Hepatic stellate cell (primary cell): Measurements from ENCODE around the gene RPS17.
A peak's percentile ranks its signal among the peaks of the same experiment; 100 is the strongest.

Experiments
- DNase-seq: peaks from one replicate; pipeline ENCODE4 v3.0.0; 2011; ENCODE audit warnings: low spot score

The RPS17 gene

DNA sequence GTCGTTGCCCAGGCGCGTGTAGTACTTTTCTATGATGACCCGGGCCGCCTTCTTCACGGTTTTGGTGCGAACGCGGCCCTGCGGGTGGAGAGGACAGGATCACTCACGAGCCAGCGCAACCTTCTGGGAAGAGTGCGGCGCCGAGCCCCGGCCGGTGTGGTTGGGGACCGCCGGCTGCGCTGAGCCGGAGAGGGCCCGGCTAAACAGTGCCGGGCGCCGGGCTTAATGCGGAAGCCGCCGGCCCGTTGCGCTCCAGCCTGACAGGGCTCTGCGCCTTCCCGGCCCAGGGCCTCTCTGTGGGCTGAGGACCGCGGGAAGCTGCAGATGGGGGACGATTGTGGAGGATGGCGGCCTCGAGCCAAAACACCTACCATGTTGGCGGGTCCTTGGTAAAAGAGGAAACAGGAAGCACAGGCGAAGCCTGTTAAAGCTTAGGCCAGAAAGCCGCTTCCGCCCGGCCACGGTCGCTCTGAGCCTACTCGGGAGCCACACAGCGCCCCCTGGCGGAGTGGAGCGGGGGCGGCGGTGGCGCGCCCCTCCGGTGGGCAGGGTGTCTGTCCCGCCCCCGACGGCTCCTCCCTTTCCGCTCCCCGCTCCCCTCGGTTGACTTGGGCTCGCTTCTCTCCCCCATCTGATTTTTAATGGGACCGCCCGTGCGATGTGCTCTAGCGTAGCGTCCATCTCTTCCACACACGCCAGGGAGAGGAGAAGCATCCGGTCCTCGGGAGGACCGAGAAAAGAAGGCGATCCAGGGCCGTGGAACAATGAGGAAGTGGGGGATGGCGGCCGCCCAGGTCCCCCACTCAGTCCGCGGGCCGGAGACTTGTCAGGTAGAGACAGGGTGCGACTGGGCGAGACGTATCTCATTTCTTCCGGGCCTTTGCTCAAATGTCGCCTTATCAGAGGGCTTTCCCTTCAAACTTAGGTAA is at the start of gene RPS17:
RPS17 (minus strand) TSS at position 403 of the 929 bp plus-strand sequence; CDS start at position 374, 29 bp downstream.
- peak; percentile 99 for DNase-seq

DNA sequence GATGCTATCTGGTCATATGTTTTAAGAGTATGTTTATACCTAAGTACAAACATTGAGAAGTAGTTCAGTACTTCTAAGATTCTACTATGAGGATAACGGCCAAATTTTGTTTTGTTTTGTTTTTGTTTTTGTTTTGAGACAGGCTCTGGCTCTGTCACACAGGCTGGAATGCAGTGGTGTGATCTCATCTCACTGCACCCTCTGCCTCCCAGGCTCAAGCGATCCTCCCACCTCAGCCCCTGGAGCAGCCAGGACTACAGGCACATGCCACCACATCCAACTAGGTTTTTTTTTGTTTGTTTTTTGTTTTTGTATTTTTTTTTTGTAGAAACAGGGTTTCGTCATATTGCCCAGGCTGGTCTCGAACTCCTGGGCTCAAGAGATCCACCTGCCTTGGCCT is 47.5 kb upstream of the RPS17 start:
- no peak for DNase-seq

DNA sequence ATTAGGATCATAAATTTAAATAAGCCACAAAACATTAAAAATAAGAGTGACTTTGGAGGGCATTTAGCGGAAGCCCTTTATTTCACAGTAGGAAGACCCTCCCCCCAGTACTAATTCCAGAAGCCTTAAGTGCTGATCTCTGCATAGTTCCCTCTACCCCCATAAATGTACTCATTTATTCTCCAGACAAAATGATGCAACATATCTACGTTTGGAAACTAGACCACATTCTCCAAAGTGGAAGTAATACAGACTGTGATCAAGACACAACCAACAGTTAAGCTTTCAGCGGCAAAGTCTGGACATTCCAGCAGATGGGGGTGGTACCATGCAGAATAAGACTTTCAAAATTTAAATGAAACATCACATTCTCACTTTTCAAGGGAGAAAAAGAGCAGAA is 44.8 kb upstream of the RPS17 start:
- no peak for DNase-seq

GRCh38 chr15:82580713-82581112 is 40.5 kb upstream of the RPS17 start:
- no peak for DNase-seq

GRCh38 chr15:82575335-82575734 is 35.1 kb upstream of the RPS17 start:
- no peak for DNase-seq

DNA sequence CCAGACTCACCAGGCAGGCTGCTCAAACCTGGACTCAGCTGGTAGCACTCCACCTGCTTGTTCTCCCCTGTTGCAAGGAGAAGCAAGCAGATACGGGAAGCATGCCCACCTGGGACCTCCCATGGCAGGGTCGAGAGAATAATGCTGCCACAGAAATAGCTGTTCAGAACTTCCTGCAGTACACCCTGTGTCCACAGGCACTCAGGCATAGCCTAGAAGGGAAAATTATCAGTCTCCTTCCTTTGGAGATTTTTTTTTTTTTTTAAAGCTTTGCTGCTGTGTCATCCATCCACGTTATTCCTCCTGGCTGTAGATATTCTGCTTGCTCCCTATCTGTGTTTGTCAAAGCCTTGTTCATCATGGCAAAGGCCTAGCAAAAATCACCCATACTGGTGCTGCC is 32.7 kb upstream of the RPS17 start:
- DNase-seq = no peak

DNA sequence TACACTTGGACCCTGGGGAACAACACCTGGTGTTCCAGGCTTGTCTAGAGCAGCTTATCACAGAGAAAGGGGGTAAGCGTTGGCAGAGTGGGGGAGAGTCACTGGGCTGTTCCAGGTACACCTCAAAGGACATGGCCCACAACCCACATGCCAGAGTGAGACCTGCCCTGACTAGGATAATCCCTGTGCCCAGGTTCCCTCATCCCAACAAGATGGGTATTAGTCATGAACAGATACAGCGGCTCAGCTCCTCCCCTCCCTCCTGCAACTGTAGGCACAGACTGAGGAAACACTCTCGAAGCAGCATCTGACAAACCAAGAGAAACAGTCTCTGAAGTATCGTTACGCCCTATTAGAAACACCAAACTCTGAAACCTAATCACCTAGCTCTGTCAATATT is 32.1 kb upstream of the RPS17 start:
- no peak for DNase-seq

DNA sequence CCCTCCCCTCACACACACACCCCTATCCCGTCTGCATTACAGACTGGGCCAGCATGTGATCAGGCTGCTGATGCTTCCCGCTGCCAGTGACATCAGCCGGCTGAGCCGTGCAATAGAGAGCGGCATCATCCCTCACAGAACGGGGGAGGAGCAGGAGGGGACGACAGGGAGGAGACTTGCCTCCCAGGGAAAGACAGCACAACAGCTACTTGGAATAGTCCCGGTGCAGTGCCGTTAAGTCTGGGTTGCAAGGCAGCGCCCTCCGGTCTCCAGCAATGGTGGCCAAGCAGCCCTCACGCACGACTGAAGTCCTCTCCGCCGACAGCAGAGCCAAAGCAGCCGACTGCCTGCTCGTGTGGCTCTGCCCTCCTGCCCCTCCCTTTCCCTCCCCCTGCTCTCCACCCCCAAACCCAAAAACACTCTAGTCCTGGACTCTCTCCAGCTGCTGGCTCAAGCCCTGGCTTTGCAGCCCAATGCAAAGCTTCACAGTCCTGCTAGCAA is 31.5 kb upstream of the RPS17 start:
- DNase-seq = peak; percentile 76

DNA sequence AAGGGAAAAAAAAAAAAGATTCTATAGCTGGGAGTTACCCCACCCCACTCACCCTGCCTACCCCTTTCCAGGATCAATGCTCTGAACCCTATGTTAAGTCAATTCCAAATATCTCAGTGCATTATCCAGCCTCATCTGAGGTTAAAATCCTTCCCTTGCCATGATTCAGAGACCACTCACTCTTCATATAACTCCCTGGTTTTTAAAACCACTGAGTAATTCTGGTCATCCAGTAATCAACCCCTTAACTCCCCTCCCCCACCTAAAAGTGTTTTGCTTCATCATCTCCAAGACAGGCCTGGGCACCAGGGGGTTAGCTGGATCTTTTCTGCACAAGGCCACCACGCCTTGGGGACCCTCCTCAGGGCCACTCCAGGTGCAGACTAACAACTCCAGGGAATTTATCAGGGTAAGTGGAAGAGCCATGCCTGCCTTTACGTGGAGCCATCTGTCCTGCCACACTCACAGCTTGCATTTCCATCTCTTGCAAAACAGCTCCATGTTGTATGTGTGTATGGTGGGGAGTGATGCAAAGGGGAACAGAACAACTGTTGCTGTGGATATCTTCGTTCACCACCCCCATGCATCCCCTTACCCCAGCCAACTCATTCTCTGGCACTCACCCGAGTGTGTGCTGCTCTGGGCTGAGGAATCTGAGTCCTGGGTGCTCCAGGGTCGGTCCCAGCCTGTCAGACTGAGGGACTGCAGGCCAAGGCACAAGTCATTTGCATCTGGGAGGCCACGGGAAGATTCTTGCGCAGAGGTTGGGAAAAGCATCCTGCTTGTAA is 30.7 kb upstream of the RPS17 start:
- no peak for DNase-seq

DNA sequence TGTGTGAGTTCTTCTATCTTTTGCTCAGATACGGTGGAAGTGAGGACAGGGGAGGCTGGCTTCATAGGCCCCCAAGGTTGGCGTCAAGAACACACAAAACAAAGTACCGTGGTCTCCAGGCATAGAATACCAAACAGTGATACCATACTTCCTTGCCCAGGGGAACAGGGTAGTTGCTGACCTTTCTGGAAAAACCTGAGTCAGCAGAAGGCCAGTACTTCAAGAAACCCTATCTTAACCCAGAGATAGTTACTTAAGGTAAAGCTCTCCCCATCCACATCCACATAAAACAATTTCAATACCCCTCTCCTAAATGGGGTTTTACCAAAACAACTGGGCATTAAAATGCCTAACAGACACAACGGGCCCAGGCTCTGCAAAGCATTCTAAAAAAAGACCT is 29.6 kb upstream of the RPS17 start:
- no peak for DNase-seq

- no peak for DNase-seq
Measured at GRCh38 chr15:82568986-82569385, 28.7 kb upstream of the RPS17 start.

DNA sequence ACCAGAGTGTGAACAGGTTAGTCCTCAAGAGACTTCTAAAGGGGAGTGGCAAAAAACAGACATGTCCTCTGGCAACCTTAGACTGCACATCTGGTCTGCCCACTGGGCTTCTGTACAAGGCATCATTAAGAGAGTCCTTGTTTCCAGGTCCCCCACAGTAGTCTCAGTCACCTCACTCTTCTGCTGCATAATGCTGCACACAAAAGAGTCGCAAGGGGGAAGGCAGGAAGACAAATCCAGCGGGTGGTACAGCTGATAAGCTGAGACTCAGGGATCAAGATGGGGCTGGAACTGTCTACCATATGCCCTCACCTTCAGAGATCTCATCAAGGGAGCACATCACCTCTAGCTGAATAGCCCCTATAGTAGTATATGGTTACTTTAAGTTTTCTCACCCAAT is 27.4 kb upstream of the RPS17 start:
- DNase-seq = no peak

DNA sequence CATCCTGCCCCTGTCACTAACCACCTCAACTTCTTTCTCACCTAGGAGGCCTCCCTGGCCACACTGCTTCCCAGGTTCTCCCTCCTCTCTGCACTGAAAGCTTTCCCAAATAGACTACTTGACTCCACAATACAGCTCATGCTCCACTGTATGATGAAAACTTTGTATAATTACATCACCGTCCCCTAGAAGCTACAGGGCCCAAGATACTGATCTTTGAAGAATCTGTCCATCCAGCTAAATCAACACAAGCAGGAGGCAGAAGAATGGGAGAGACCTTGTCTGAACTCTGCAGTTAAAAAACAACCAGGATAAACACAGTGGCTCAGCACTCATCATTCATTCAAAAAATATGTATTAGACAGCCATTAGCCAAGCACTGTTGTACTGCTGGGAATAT is 26.4 kb upstream of the RPS17 start:
- peak; percentile 61 for DNase-seq

DNA sequence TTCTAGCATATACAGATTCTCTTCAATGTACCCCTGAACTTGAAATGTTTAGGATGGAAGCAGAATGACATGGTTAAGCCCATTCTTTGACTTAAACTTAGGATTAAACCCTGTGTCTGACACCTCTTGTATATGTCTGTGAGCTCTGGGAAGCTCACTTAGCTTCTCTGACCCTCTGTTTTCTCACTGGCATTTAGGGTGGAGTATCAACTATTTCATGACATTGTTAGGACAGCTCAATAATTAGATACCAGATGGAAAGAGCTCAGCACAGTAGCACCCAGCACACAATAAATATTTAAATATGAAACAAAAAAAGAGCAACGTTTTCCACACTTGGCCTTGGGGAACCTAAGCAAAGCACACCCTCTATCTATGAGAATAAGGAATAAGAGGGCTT is 18.2 kb upstream of the RPS17 start:
- DNase-seq = no peak

GRCh38 chr15:82556315-82557035 is 16.2 kb upstream of the RPS17 start:
- DNase-seq = no peak

GRCh38 chr15:82554849-82555248 is 14.6 kb upstream of the RPS17 start:
- DNase-seq = no peak

DNA sequence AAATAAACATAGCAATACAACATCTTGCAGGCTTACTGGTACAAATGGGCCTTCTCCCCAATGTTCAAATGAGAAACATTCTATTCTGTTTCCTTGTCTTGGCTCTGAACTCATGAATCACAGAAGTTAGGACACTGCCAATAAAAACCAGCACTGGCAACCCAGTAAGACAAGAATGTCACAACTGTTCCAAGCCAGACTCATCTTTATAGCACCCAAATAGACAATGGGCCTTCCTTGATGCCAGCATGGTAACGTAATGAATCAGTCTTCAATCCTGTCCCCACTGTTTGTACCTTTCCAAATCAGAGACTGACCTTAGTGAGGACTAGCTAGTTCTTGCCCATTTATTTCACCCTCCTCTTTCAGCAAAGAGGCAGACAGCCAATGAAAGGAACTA is 14.1 kb upstream of the RPS17 start:
- no peak for DNase-seq

DNA sequence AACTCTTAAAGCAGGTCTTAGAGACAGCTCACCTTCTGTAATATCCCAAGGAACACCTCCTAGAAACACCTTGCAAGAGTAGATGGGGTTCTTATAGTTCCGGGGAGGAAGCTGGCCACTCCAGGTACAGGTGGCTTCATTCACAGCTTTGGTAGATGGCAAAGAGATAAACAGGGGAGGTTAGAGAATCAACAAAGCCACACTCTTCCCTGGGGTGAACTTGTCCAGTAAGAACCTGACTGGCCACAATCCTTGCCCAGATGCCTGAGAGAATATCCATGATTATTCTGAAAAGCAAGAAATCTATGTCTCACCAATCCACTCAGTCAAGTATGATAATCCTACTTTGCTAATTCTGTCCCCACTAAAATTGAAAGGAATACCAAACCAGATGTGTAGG is 13.6 kb upstream of the RPS17 start:
- no peak for DNase-seq

DNA sequence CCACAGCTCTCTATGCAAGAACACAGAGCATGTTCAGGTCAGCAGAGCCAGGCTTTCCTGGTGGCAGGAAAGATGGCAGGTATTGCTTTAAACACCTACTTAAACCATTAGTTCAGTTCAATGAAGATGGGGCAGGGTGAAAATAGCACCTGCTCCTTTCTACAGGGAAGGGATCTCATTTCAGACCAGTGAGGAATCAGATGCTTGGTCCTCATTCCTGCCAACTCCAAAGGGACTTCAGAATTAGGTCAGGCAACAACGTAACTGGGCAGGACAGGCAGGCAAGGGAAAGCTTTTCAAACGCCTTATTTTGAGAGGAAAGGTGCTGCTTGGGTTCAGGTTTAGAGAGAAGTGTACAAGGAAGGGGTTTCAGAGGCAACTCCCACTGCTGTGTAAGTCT is 12.6 kb upstream of the RPS17 start:
- DNase-seq = no peak

- no peak for DNase-seq
Measured at GRCh38 chr15:82551646-82552247, 11.5 kb upstream of the RPS17 start.

- no peak for DNase-seq
Measured at GRCh38 chr15:82549199-82549665, 9.0 kb upstream of the RPS17 start.

DNA sequence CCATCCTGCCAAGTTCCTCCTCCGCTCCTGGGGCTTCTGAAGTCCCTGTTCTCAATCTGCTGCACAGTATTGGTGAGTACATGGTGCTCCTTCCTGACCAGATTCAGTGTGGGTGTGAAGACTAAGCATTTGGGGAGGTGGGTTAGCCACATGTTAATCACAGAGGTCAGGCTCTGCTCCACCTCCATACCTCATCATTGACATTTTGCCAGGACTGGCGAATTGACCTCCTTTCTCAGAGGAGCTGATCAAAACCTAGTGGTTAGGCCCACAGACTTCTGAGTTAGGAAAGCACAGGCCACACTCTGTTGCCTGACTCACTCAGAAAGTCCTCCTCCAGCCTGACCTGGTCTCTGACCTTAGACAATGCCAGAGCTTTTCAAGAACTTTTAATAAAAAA is 8.4 kb upstream of the RPS17 start:
- no peak for DNase-seq
